AG09309 (cell line): ENCODE results near the gene CDK3.

Experiments
- DNase-seq: peaks from one replicate; pipeline ENCODE4 v3.0.0-alpha.2; 2010; ENCODE audit warnings: low read depth
- H3K4me3 ChIP-seq: 2 replicates; pipeline ENCODE4 v1.5.1; 2011; ENCODE audit warnings: mild to moderate bottlenecking, low read depth, low read length, moderate library complexity; ENCODE audit not compliant: control insufficient read depth
- TF ChIP-seq, protein P1 (sequence below): IDR thresholded peaks from 2 replicates; pipeline ENCODE4 v1.5.1; 2011; ENCODE audit warnings: mild to moderate bottlenecking, low read depth, low read length, inconsistent platforms; ENCODE audit not compliant: insufficient read depth, control insufficient read depth; ENCODE audit errors: missing control alignments

CDK3 gene

DNA sequence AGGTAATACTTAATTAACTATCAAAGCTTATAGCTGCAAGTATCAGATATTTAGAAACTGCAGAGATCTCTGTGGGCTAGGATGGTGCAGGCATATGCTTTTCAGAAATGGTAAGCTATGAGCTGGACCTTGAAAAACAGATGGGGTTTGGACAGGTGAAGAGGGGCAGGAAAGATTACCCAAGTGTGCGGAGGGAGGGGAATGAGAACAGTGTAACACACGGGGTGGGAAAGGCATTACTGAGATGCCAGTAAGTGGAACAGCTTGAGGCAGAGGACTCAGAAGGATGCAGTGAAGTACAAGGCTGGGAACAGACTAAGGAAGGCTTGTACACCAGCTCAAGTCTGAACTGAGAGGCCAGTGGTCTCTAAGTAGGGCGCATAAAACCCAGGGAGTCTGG, 48.6 kb downstream of the CDK3 start:
- no peak overlapping the region for H3K4me3 ChIP-seq
- no peak for DNase-seq
- TF ChIP-seq, protein P1, sequence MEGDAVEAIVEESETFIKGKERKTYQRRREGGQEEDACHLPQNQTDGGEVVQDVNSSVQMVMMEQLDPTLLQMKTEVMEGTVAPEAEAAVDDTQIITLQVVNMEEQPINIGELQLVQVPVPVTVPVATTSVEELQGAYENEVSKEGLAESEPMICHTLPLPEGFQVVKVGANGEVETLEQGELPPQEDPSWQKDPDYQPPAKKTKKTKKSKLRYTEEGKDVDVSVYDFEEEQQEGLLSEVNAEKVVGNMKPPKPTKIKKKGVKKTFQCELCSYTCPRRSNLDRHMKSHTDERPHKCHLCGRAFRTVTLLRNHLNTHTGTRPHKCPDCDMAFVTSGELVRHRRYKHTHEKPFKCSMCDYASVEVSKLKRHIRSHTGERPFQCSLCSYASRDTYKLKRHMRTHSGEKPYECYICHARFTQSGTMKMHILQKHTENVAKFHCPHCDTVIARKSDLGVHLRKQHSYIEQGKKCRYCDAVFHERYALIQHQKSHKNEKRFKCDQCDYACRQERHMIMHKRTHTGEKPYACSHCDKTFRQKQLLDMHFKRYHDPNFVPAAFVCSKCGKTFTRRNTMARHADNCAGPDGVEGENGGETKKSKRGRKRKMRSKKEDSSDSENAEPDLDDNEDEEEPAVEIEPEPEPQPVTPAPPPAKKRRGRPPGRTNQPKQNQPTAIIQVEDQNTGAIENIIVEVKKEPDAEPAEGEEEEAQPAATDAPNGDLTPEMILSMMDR, result no peak

DNA sequence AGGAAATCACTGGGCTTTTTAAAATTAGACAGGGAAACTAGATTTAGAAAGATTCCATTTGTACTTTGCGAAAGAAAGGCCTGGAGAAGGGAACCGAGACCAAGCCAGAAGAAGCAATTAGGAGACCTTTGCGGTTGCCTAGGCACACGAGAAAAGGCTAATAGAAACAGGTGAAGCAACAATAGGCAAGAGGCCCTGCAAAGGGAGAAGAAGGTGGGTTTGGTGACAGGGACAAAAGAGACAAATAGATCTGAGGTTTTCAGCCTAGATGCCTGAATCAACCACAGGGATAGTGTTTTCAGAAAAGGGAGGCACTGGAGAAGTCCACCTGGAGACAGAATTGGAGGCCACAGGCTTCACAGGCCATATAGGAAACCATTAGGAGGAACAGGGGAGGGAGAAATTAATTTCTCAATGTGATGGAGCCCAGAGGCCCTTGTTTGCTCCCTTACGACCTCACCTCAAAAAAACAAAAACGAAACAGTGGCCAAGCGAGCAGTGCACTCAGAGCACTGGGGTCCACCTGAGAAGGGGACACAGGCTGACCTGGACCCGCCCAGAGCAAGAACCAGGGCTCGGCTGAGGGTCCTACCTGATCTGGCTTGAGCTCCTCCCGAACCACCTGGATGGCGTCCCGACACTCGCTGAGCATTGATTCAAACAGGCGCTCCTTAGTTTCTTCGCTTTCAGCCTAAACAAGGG, 49.3 kb downstream of the CDK3 start:
- H3K4me3 ChIP-seq, result no peak overlapping the region
- DNase-seq, result no peak
- TF ChIP-seq, protein P1, result no peak

DNA sequence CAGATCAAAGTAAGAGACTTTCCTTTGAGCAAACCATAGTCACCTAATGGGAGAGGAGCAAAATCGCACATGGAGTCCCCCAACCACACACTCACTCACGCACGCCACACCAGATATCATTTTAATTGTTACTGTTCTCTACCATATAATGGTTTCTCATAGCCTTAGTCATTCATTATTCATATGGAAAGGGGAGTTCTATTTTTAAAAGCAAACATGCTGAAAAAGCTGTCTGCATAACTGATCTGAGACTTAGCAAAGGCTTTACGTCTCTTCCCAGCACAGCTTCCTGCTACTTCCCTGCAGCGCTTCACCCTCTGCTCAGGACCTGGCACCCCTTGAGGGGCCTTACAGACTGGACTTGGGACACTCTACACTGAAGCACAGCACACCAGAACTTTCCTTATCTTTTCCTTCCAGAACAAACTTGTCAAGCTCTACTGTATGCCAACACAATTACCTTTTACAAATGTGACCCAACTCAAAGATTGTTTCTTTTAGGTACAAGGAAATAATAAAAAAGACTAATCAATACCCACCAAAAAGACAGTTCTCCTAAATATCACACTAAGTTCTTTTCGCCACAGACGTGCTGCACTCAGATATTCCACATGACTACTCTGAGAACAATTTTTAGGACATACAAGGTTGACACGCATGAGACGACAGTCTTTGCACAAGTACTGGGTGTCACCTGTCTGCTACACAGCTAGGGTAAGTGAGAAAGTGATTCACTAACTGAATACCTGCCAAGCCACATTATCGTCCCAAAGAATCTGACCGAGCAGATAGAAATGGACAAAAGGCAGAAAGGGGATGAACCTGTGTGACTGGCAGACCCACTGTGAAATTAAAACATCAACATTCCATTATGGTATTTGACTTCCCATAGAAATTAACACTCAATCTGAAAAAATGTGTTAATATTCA, 50.1 kb downstream of the CDK3 start:
- TF ChIP-seq, protein P1, result no peak
- no peak for DNase-seq
- no peak overlapping the region for H3K4me3 ChIP-seq

DNA sequence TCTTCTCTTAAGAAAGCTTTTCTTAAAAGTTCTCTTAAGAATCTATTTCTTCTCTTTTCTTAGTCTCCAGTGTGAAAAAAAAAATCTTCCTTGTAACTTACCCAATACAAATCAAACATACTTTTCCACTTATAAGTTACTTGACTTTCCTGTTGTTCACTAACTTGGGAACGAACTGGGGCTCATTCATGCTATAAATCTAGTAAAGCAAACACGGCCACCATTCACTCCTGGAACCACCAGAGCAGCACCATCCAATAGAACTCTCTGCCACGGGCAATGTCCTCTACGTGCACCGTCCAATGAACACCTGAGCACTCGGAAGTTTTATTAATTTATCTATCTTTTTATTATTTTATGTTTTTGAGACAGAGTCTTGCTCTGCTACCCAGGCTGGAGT, 50.9 kb downstream of the CDK3 start:
- no peak for DNase-seq
- H3K4me3 ChIP-seq, result no peak overlapping the region
- TF ChIP-seq, protein P1, result no peak

DNA sequence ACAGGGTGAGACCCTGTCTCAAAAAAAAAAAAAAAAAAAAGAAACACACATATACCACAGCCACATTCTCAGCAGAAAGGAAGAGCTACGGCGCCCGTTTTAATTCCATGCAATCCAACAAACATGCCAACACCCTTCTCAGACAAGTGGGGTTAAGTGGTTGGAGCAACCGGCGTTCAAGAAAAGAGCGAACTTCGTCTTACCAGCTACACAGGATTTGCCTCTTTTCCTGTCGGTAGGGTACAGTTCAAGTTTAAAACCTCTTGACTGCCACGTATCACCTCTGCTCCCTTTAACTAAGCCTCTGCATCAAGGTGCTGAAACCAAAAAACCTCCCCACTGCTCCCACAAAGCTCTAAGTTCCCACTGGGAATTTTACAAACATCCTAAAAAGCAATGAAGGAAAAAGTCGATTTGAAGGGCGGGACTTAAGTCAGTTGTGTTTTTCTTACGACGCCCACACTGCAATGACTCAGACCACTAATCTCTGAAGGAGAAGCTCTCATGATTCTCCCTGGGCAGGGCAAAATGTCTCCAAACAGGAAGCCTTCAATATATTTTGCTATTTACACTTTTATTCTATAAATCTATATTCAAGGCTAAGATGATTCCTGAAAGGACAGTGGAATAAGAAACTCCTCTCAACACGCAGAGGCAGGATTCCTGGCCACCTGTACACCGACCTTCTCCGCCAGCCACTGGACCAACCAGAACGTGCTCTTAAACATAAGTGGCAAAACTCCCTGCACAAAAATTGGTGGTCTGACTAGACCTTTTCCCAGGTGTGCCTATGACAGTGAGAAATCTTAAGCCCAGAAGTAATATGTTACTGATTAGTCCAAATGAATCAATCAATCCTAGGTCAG, 52.8 kb downstream of the CDK3 start:
- DNase-seq, result no peak
- TF ChIP-seq, protein P1, result no peak
- H3K4me3 ChIP-seq, result no peak overlapping the region

DNA sequence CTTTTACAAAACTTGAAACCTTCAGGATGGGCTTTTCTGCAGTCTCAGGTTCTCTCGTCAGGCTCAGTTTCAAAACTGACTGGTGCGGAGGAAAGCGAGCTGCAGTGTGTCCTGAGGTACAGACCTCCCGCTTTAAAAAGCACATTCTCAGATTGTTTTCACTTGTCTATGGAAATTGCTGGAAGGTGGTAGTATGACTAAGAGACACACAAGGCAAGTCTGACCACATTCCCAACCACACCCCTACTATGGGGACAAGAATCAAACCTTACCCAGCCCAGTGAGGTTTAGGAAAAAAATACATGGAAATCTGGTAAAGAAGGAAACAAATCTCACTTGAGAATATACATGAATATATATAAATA, 53.4 kb downstream of the CDK3 start:
- TF ChIP-seq, protein P1, result no peak
- H3K4me3 ChIP-seq, result no peak overlapping the region
- DNase-seq, result no peak
